HG03139 (cell line): ENCODE measurements around the gene ZNF180.
"Not testable (repeated sequence)": the region's sequence is repeated elsewhere in the genome, so short reads cannot be mapped to it uniquely, and the experiment has no call there.

Source experiments
- ATAC-seq: cut with Tn5 transposase; IDR thresholded peaks from one replicate; pipeline ENCODE4 v1.9.1; 2021; ENCODE audit not compliant: unreplicated experiment

The ZNF180 gene

GRCh38 chr19:44499962-44500949 lies at the start of gene ZNF180:
TSS of gene ZNF180 (minus strand) at chr19:44500522. CDS start at chr19:44497334, 3,188 bp downstream.
- peak; percentile 83 for ATAC-seq

- no peak for ATAC-seq
These were observed 49.2 kb upstream of the ZNF180 start for GRCh38 chr19:44549507-44549906.

GRCh38 chr19:44548736-44549135 lies 48.4 kb upstream of the ZNF180 start:
- no peak for ATAC-seq

- ATAC-seq = no peak
These were observed 43.7 kb upstream of the ZNF180 start for GRCh38 chr19:44544031-44544430.

- ATAC-seq = no peak
These were observed 42.3 kb upstream of the ZNF180 start for GRCh38 chr19:44542671-44543070.

- no peak for ATAC-seq
These were observed 40.4 kb upstream of the ZNF180 start for GRCh38 chr19:44540736-44541135.

- ATAC-seq = no peak
These were observed 39.7 kb upstream of the ZNF180 start for GRCh38 chr19:44539991-44540390.

GRCh38 chr19:44539236-44539826 lies 39.0 kb upstream of the ZNF180 start:
- ATAC-seq = no peak

GRCh38 chr19:44535361-44535760 lies 35.0 kb upstream of the ZNF180 start:
- not testable (repeated sequence) for ATAC-seq

GRCh38 chr19:44532819-44533218 lies 32.5 kb upstream of the ZNF180 start:
- no peak for ATAC-seq

GRCh38 chr19:44530777-44531176 lies 30.5 kb upstream of the ZNF180 start:
- ATAC-seq = no peak

- no peak for ATAC-seq
These were observed 29.2 kb upstream of the ZNF180 start, which contains the start of gene CEACAM20 for GRCh38 chr19:44529536-44529935. TSS of gene CEACAM20 (minus strand) at chr19:44529675. CDS start at chr19:44529509, 166 bp downstream.

GRCh38 chr19:44527554-44527953 lies 27.2 kb upstream of the ZNF180 start:
- no peak for ATAC-seq

GRCh38 chr19:44525721-44526430 lies 25.6 kb upstream of the ZNF180 start:
- ATAC-seq = no peak

GRCh38 chr19:44521370-44521769 lies 21.0 kb upstream of the ZNF180 start:
- ATAC-seq = no peak

GRCh38 chr19:44517146-44517545 lies 16.8 kb upstream of the ZNF180 start:
- no peak for ATAC-seq

GRCh38 chr19:44515907-44516306 lies 15.6 kb upstream of the ZNF180 start:
- no peak for ATAC-seq

GRCh38 chr19:44515031-44515430 lies 14.7 kb upstream of the ZNF180 start:
- ATAC-seq = no peak

GRCh38 chr19:44512326-44513298 lies 12.3 kb upstream of the ZNF180 start:
- no peak for ATAC-seq

- no peak for ATAC-seq
These were observed 9.2 kb upstream of the ZNF180 start for GRCh38 chr19:44509478-44509877.
